Inferior parietal cortex (tissue), 1 donor: ENCODE results near the gene QSER1.
"Not testable (repeated sequence)": the region's sequence is repeated elsewhere in the genome, so short reads cannot be mapped to it uniquely, and the experiment has no call there.

Source experiments
- DNase-seq: peaks from one replicate; pipeline ENCODE4 v3.0.0-alpha.2; 2016; ENCODE audit errors: extremely low spot score

Gene QSER1

DNA sequence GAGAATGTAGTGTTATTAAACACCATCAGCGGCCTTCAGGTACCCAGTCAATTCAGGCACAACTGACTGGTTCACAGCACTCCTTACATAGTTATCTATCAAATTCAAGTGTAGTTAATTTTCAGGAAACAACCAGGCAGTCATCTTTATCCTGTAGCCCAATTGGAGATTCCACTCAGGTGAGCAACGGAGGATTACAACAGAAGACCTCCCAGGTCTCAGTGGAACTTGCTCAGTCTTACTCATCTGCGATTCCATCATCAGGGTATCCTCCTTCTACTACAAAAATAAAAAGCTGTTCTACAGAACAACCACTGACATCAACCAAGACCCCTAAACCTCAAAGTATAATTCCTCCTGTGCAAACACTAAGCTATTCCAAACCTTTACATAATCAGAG is 39.6 kb downstream of the QSER1 start:
- DNase-seq = no peak

DNA sequence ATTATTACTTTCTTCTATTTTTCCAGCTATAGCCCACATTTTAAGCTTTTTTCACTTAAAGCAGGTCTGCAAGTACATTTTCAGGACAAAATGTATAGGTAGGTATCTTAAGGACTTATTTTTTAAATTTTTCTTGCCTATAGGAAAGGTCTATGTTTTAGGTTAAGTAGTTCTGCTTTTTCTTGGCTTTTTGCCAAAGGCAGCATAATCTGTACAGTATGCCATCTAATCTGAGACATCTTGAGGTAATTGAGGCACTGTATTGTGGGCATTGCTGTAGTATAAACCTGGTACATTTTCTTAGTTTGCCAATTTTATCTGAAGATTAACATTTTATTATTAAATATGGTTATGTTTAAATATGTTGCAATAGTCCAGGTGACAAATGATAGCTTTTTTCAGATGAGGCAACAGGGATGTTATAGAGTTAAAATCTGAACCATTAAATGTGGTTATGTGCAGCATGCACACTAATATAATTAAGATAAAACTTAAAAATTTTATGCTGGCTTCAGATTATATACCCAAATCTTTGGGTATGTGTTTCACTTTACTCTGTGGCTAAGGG is 42.9 kb downstream of the QSER1 start:
- DNase-seq = no peak

DNA sequence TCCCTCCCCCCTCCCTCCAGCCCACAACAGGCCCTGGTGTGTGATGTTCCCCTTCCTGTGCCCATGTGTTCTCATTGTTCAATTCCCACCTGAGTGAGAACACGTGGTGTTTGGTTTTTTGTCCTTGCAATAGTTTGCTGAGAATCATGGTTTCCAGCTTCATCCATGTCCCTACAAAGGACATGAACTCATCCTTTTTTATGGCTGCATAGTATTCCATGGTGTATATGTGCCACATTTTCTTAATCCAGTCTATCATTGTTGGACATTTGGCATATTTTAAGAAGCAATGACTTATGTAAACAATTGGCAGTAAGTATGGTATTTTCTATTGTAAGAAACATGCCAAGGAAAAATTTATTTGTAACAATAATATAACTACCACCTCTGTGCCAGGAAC is 43.6 kb downstream of the QSER1 start:
- DNase-seq = not testable (repeated sequence)

DNA sequence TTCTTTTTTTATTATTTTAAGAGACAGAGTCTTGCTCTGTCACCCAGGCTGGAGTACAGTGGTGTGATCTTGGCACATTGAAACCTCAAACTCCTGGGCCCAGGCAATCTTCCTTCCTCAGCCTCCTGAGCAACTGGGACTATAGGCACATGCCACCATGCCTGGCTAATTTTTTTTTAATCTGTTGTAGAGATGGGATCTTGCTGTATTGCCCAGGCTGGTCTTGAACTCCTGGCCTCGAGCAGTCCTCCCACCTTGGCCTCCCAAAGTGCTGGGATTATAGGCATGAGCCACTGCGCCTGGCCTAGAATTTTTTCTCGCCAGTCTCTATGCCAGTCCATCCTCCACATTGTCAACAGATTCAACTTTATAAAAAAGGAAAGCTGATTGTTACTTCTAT is 44.7 kb downstream of the QSER1 start:
- DNase-seq = not testable (repeated sequence)

DNA sequence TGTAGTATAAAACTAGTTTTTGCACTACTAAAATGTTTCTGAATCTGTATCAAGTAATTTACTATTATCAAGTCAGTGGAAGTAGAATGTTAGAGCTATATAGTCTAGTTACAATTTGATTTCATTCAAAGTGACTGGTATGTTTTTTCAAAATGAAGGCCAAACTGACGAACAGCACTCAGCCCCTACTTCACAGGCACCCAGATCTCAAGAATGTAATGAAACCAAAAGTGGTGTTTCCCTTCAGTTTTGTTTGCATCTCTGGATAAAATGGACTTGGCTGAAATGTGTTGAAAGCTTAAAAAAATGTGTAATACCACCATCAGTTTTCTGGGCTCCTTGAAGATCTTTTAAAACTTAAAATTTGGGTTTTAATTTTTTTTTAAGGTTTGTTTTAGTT is 46.4 kb downstream of the QSER1 start:
- DNase-seq = no peak

DNA sequence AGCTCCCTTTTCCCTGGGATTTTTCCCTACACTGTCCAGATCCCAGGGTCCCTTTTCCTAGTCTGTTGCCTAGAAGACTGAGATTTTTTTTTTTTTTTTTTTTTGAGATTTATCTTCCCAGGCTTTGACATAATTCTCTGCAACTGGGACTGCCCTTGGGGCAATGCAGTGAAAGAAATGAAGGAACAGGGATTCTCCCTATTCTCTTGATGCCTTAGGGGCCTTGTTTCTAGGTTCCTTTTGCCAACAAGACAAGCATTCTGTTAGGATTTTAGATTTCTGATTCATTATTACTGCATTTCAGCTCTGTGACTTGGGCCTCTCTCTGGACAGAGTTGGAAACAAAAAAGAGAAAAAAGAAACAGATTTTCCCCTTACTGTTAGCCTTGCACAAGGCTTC is 47.3 kb downstream of the QSER1 start:
- DNase-seq = no peak

DNA sequence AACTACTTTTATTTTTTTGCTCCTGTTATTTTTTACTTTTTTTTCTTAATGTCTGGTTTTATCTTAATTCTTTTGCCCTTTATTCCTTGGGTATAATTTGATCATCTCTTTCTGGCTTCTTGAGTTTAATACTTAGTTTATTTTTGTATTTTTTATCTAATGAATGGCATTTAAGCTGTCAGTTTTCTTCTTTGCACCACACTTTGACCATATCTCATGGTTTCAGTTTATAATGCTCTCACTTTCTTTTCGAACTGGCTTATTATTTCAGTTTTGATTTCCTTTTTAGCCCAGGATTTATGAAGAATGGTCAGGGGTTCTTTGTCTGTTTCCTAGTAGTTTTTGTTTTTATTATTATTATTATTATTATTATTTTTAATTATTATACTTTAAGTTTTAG is 48.3 kb downstream of the QSER1 start:
- DNase-seq = no peak

DNA sequence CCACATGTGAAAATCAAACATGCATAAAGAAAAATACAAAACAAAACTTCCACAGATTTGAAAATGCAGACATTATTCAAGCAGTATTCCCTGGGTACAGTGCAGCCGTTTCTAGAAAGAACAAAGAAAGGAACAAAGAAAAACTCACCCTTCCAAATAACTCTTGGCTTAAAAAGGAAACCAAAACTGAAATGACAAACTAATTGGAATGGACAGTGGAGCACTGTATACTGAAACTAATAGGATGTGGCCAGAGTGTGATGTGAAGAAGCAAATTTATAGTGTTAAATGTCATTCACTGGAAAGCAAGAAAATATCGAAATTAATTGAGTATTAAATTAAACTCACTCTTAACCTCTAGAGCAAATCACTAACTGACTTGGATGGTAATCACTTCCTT is 55.4 kb downstream of the QSER1 start:
- no peak for DNase-seq

DNA sequence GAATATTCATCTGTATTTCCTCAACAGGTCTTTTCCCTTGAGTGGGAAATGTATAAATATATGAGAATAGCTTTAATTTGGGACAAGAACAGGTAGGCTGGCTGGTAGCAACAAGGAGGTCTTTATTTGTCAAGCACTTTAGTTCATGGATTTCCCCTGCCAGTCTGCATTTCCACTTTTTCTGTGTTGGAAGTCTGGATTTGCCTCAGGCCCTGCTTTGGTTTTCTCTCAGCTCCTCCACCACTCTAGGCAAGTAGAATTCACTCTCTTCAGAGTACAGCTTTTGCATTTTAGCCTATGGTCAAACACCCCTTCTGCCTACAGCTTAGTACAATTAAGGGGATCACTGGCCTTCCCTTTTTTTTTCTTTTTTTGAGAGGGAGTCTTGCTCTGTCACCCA is 57.1 kb downstream of the QSER1 start:
- DNase-seq = no peak

DNA sequence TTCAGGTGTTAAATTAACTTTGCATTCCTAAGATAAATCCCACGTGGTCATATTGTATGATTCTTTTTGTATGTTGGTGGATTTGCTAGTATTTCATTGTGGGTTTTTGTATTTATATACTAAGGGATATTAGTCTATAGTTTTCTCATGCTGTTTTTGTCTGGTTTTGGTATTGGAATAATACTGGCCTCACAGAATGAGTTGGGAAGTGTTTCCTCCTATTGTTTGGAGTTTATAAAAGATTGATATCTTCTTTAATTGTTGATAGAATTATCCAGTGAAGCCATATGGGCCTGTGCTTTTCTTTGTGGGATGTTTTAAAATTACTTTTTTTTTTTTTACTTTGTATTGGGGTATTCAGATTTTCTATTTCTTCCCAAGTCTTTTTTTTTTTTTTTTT is 59.8 kb downstream of the QSER1 start:
- DNase-seq = no peak

DNA sequence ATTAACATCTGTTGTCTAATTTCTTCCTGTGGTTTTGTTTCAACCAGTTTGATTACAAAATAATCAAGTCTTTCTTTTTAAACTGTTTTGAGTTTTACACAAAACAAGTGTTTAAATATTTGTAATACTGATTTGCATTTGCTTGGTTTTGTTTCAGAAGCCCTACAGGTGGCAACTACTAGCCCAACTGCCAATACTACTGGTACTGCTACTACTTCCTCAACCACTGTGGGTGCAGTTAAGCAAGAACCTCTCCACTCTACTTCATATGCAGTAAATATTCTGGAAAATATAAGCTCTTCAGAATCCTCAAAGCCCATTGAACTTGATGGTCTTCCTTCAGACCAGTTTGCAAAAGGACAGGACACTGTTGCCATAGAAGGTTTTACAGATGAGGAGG is 61.1 kb downstream of the QSER1 start:
- DNase-seq = no peak

DNA sequence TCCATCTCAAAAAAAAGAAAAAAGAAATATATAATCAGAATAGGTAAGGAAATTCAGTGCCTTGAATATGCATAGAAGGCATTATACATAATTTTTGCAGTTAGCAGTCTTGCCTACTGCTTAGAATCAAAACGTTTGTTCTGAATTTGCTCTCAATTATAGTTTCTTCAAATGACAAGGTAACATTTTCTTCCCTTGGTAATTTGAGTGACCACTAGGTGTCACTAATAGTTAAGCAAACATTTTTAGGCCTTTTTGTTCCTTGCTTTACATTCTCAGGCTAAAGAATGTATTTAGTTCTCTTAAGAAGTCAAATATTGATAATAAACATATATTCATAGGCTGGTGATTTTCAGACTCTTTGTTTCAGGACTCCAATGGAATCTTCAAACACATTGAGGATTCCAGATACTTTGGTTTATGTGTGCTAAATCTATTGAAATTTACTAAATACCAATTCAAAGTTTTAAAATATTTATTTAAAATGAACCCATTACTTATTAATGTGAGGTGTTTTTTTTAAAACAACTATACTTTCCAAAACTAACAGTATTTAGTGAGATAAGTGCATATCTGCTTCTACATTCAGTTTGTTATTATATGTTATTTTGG is 68.0 kb downstream of the QSER1 start:
- DNase-seq = peak; percentile 82

DNA sequence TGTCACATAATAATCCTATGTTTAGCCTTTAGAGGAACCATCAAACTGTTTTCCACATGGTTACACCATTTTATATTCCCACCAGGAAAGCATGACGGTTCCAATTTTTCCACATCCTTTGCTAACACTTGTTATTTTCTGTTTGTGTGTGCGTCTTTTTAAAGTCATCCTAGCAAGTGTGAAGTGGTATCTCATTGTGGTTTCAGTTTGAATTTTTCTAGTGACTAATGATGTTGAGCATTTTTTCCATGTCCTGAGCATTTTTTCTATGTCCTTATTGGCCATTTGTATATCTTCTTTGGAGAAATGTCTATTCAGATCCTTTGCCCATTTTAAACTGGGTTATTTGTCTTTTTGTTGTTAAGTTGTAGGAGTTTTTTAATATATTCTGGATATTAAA is 69.4 kb downstream of the QSER1 start:
- no peak for DNase-seq

DNA sequence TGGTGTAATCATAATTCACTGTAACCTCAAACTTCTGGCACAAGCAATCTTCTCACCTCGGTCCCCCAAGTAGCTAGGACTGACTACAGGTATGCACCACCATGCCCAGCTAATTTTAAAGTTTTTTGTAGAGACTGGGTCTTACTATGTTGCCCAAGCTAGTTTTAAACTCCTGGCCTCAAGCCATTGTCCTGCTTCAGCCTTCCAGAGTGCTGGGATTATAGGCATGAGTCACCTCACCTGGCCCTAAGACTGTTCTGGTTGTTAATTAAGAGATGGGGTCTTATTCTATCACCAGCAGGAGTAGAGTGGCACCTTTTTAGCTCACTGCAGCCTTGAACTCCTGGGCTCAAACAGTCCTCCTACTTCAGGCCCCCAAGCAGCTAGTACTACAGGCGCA is 71.1 kb downstream of the QSER1 start:
- no peak for DNase-seq

DNA sequence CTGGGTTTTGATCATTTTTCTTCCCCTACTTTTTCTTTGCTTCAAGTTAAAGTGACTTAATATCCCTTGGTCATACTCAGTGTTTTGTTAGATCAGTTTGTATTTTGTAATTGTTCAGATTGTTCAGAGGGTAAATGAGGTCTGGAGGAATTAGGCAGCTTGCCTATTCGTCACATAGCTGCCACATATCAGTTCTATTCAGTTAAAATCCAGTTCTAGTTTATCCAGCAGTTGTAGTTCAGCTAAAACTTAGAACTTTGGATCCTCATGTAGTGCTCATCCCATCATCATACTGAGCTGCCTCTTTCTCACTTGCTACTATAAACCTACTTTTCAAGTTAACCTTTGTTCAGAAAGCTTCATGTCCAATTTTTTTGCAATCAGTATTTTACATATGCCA is 75.9 kb downstream of the QSER1 start:
- no peak for DNase-seq

DNA sequence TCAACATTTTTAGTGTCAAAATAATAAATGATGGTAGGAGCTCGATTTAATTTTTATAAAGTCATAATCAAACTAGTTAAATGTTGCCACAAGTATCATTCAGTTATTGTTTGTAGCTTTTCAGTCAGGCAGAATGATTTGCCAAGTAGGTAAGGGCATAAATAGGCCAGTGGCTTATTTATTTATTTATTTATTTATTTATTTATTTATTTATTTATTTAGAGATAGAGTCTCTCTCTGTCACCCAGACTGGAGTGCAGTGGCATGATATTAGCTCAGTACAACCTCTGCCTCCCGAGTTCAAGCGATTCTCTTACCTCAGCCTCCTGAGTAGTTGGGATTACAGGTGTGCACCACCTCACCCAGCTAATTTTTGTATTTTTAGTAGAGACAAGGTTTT is 79.6 kb downstream of the QSER1 start:
- not testable (repeated sequence) for DNase-seq

DNA sequence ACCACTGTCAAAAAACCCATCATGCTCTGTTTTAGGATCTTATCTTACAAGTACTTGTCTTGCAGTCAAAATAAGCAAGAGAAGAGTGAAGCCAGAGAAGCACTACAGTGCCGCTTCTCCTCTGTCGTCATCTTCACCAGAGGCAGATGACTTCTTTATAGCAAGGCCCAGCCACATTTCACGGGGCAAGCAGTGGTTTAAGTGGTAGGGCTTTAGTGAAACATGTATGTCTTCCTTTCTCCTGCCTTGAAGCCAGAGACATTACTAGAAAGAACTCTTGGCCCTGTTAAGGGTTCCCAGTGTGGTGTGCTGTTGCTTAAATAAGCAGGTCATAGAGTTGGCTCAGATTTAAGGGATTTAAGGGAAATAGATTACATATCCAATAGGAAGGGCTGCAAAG is 80.2 kb downstream of the QSER1 start:
- no peak for DNase-seq

DNA sequence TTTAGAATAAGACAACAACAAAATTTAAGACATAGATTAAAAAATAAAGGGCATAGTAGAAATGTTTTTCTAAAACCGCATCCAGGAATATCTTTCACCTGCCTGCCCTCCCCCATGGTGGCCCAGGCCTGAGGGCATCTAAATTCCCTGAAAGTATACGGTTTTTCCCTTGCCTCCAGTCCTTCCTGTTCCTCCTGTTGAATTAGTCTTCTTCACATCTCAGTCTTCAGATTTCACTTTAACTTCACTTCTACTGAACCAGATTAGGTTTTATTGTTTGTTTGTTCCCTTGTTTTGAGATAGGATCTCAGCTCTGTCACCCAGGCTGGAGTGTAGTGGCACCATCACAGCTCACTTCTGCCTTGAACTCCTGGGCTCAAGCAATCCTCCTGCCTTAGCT is 90.0 kb downstream of the QSER1 start:
- no peak for DNase-seq

DNA sequence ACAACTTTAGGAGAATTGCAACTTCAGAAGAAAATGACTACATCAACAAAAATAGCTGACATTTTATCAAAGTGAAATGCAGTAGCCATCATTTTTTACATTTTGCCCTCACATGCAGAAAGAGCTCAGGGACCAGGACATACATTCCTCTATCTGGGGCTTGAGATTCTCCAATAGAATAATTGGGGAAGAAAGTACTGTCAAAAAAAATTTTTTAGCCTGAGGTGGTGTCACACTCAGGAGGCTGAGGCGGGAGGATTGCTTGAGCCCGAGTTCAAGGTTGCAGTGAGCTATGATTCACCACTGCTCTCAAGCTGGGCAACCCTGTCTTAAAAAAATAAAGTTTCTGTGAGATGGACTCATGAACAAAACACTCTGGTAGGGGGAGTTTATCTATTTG is 90.9 kb downstream of the QSER1 start:
- no peak for DNase-seq

DNA sequence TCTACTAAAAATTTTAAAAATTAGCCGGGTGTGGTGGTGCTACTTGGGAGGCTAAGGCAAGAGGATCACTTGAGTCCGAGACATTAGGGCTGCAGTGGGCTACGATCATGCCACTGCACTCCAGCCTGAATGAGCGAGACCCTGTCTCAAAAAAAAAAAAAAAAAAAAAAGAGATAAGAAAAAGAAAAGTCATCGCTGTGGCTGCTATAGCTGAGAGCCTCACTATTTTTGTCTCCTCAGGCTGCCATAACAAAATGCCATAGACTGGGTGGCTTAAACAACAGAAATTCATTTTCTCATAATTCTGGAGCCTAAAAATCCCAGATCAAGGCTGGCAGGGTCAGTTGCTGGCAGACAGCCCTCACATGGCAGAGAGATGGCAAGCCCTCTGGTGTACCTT is 93.0 kb downstream of the QSER1 start:
- DNase-seq = no peak

DNA sequence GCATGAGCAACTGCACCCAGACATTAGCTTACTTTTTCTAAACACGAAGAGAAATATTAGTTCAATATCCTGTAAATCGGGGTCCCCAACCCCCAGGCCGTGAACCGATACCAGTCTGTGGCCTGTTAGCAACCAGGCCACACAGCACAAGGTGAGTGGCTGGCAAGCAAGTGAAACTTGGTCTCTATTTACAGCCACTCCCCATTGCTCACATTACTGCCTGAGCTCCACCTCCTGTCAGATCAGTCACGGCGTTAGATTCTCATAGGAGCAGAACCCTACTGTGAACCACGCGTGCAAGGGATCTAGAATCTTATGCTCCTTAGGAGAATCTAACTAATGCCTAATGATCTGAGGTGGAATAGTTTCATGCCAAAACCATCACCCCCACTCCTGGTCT is 95.2 kb downstream of the QSER1 start:
- DNase-seq = no peak

DNA sequence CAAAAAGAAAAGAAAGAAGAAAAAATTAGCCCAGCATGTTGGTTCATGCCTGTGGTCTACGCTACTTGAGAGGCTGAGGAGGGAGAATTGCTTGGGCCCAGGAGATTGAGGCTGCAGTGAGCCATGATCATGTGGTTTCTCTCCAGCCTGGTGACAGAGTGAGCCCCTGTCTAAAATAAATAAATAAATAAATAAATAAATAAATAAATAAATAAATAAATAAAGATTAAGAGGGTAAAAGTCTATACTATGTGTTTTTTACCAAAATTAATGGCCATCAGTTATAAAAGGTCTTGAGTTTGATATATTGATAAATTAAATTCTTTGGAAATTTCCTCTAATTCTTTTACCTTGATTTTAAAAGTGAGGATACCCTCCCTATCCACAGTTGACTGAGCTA is 97.9 kb downstream of the QSER1 start:
- no peak for DNase-seq

DNA sequence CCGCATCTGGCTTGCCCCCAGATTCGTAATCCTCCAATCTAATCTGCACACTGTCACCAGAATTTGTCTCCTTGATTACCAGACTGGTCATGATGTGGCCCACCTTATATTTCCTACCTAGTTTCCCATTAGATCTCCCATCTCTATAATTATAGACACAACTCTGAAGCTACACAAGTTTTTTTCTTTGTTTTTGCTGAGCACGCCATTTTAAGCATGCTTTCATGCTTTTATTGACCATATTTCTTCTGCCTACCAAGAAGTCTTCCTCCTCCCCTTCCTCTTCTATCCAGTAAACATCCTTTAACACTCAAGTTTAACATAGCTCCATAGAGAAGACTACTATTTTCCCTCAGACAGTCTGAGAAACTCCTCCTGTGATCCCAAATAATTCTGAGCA is 98.8 kb downstream of the QSER1 start:
- no peak for DNase-seq

DNA sequence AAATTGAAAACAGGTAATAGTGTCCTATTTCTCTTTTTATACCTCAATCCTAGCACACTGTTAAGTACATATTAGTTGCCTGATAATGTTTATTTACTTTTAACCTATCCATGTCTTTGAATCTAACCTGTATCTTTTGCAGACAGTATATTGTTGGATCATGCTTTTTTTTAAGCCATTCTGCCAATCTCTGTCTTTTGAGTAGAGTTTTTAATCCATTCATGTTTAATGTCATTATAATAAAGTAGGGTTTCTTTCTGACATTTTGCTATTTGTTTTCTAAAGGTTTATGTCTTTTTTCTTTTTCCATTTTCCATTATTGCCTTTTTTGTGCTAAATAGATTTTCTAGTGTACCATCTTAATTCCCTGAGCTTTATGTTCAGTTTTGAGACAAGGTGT is 99.3 kb downstream of the QSER1 start:
- no peak for DNase-seq
